ENCODE results near the gene ZNF512. TPM values are rescaled to one million over a fixed set of nuclear protein-coding genes. Genes with fewer than 3 reads are reported as not detected.

Gene ZNF512
- total and polyA plus RNA-seq, 2 of the 13 experiments (the other 11 are each of a cell fraction or from before 2014, with no cell fraction given): 29.8 to 31.0 TPM

GRCh38 chr2:27663285-27664153, 80.7 kb downstream of the ZNF512 start, which contains the start of the genes SLC4A1AP and SUPT7L (continued):
- no peak for TF ChIP-seq DZIP1 (CRISPR knock-in tag; IDR thresholded peaks at IDR 0.05)
- peak; percentile 73 for TF ChIP-seq FOSL2 (CRISPR knock-in tag; IDR thresholded peaks at IDR 0.05)
- TF ChIP-seq ZFP1 (CRISPR knock-in tag; IDR thresholded peaks at IDR 0.05): peak; percentile 88; the same call in 1 of the 2 replicates
- no peak for TF ChIP-seq IRF1 (CRISPR knock-in tag; IDR thresholded peaks at IDR 0.05; ENCODE audit: low read depth)
- TF ChIP-seq ZNF790 (CRISPR knock-in tag; IDR thresholded peaks at IDR 0.05; ENCODE audit: borderline replicate concordance): 0 out of 2 replicates have a peak, but pooled peaks have one; percentile 52
- peak; percentile 90 for TF ChIP-seq MIER3 (CRISPR knock-in tag; IDR thresholded peaks at IDR 0.05; ENCODE audit: borderline replicate concordance)
- TF ChIP-seq ZBTB7A (CRISPR knock-in tag; IDR thresholded peaks at IDR 0.05): no peak
- TF ChIP-seq CCAR2 (optimal IDR thresholded peaks at IDR 0.05; ENCODE audit: low read depth, low read length): peak; percentile 97
- TF ChIP-seq ZFY (CRISPR knock-in tag; IDR thresholded peaks at IDR 0.05): peak; percentile 89
- TF ChIP-seq ZNF780A (CRISPR knock-in tag; IDR thresholded peaks at IDR 0.05): 0 out of 2 replicates have a peak, but pooled peaks have one; percentile 27
- TF ChIP-seq PLRG1 (conservative IDR thresholded peaks at IDR 0.05): no peak
- peak; percentile 53 for TF ChIP-seq ZNF710 (CRISPR knock-in tag; IDR thresholded peaks at IDR 0.05; ENCODE audit: borderline replicate concordance)
- peak; percentile 98 for TF ChIP-seq ZNF354B (CRISPR knock-in tag; IDR thresholded peaks at IDR 0.05)
- TF ChIP-seq PBX3 (CRISPR knock-in tag; IDR thresholded peaks at IDR 0.05; ENCODE audit: borderline replicate concordance): peak; percentile 88
- peak; percentile 91; the same call in 1 of the 2 replicates for TF ChIP-seq HNF1B (CRISPR knock-in tag; IDR thresholded peaks at IDR 0.05)
- TF ChIP-seq RBAK (CRISPR knock-in tag; IDR thresholded peaks at IDR 0.05): no peak
- TF ChIP-seq ZNF567 (CRISPR knock-in tag; IDR thresholded peaks at IDR 0.05; ENCODE audit: borderline replicate concordance): peak; percentile 72
- no peak for TF ChIP-seq EP300 (IDR thresholded peaks at IDR 0.05; ENCODE audit: low read depth in 2 of 2, low read length in 2 of 2)
- no peak; the same call in 1 of the 2 replicates for TF ChIP-seq EP300 (CRISPR knock-in tag; IDR thresholded peaks at IDR 0.05; ENCODE audit: borderline replicate concordance)
